Embryonic facial prominence (tissue), 1 donor: Measurements from ENCODE around the gene CAMTA1.
A peak's percentile ranks its signal among the peaks of the same experiment; 100 is the strongest.

Source experiments
- DNase-seq: peaks from one replicate; pipeline ENCODE4 v3.0.0-alpha.2; 2016; ENCODE audit errors: extremely low spot score

CAMTA1 gene

GRCh38 chr1:7228252-7228961 is 443.2 kb downstream of the CAMTA1 start:
- no peak for DNase-seq

DNA sequence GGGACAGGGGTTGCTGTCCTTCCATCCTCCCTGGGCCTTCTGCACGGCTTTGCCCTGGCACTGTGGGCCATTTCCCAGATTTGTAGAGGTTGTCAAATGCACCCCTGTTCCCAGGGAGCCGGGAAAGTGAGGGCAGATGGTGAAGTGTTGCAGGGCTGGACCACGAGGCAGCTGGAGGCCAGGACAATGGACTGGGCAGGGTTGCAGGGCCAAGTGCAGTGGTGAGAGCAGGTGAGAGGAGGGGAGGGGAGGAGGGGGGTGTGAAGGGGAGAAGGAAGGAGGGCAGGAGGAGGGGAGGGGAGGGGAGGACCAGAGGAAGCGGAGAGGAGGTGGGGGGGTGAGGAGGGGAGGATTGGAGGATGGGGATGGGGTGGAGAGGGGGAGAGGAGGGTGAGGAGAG is 443.9 kb downstream of the CAMTA1 start:
- DNase-seq: no peak

- peak; percentile 9 for DNase-seq
Measured at GRCh38 chr1:7229696-7230631, 444.7 kb downstream of the CAMTA1 start.

GRCh38 chr1:7232441-7233236 is 447.4 kb downstream of the CAMTA1 start:
- DNase-seq: no peak

DNA sequence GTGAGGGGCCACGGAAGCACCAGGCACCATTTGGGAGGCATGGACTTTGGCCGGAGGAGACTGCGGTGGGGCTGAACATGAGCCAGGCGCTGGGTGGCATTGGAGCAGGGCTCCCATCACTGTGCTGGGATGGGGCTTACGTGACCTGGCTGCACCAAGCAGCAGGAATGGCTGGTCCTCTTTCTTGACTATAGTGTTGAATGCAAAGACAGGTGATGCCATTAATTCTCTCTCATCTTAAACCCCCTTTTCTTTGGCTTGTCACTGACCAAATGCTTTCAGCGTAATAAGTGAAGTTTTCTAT is 447.9 kb downstream of the CAMTA1 start:
- DNase-seq: no peak

DNA sequence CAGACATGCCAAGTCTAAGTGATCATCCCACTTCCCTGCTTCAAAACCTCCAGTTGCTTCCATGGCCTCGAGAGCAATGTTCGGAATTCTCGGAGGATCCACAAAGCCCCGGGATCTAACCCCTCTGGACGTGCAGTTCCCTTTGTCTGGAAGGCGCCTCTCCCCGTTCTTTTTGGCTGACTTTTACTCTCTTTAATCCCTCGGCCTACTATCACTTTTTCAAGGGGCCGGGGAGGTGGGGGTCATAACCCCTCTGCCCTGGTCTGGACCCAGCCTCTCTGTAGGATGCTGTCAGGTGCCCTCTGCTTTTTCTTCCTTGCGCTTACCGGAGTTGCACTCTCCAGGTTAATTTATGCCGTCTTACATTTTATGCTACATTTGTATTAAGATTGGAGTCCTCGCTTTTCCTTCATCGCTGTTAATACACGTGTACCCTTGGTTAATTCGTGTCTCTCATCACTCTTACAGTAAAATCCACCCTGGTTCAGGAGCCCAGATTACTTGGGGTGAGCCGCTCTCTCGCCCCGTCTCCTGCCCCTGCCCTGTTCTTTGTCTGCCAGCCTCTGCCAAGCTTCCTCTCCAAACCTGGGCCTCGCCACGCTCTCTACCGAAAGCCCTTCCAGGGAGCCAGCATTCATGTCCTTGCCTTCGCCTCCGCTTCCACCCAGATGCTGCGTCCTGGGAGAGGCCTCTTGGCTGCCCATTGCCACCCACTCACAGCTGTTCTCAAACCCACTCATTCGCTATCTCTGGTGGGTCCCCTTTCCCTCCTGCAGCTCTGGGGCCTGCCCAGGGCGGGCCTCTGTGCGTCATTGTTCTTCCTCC is 448.6 kb downstream of the CAMTA1 start:
- no peak for DNase-seq

DNA sequence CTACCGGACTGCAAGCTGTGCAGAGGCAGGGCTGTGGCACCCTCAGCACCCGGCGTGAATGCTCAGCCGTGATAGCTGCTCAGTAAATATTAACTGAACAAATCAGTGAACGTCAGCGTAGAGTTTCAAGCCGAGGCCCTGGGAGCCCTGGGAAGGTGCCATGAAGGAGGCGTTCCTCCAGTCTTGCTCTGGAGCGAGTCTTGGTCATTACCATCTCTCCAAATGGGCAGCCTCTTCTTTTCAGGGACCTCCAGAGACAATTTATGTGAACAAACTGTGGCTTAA is 449.2 kb downstream of the CAMTA1 start:
- DNase-seq: no peak

GRCh38 chr1:7235871-7236517 is 450.7 kb downstream of the CAMTA1 start:
- no peak for DNase-seq

GRCh38 chr1:7236844-7237515 is 451.7 kb downstream of the CAMTA1 start:
- DNase-seq: no peak

GRCh38 chr1:7247158-7247557 is 461.9 kb downstream of the CAMTA1 start:
- DNase-seq: no peak

DNA sequence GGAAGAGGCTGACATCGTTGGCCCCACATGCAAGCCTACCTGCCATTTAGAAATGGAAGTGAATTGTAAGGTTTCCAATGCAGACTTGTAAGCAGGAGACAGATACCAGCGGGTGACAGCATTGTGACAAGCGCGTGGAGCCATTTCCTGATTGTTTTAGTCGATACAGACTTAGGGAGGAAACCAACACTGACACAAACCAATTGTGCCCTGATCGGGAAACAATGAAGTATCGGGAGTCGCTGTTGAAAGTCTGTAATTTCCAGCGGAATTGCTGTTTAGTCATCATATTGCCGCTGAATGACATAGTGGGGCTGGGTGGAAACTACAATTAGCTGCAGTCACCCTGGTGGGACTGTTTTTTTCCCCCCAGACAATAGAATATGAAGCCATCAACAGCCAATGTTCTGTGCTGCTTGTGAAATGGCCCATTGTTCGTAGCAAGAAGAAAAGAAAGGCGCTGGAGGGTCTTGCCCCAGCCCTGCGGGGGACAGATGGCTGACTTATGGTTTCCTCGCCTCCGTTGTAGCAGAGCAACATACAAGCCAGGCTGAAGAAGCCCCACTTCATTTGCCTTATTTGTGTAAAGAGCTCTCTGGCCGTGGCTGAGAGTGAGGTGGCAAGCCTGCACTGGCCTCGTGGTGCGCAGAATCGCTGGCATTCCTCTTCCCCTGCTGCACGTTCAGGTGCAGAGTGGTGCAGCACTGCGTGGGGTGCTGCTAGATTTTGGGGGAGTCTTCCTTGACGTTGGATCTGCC is 462.7 kb downstream of the CAMTA1 start:
- no peak for DNase-seq

GRCh38 chr1:7248549-7249199 is 463.4 kb downstream of the CAMTA1 start:
- no peak for DNase-seq

DNA sequence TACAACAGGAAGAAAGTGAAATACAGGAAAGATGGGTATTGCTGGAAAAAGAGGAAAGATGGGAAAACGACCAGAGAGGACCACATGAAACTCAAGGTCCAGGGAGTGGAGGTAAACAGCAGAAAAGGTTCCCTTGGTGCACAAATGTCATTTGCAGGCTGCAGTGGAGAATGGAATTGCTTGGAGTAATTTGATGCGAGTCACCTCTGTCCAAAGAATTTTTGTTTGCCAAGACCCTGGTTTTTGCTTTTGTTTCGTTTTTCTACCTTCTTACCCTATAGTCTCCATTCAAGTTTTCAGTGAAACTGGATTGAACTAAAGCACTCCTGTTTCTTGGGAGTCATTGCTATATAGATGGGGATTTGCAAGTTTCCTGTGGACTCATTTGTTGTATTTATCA is 464.3 kb downstream of the CAMTA1 start:
- no peak for DNase-seq

GRCh38 chr1:7250176-7250575 is 464.9 kb downstream of the CAMTA1 start:
- no peak for DNase-seq

GRCh38 chr1:7250597-7251453 is 465.6 kb downstream of the CAMTA1 start:
- no peak for DNase-seq

GRCh38 chr1:7251454-7251800 is 466.2 kb downstream of the CAMTA1 start:
- DNase-seq: no peak

- no peak for DNase-seq
Measured at GRCh38 chr1:7252411-7253117, 467.3 kb downstream of the CAMTA1 start.

DNA sequence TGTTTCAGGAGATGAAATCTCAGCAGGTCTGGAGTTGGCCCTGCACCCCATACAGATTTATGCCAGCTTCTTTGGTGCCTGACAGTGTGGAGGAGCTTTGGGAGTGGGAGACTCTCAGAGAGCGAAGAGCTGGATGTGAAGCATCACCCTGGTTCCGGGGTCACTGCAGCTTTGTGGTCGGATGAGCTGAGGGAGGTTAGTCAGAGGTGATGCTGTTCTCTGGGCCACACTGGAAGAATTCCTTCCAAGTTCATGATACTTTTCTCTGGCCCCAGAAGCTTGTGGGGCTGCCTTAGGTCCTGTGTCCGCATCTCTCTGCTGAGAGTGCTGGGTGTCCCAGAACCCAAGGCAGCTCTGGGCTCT is 467.8 kb downstream of the CAMTA1 start:
- DNase-seq: no peak
